ENCODE results near the gene PPL.
"Not testable (repeated sequence)": the region's sequence is repeated elsewhere in the genome, so short reads cannot be mapped to it uniquely, and the experiment has no call there.

DNA sequence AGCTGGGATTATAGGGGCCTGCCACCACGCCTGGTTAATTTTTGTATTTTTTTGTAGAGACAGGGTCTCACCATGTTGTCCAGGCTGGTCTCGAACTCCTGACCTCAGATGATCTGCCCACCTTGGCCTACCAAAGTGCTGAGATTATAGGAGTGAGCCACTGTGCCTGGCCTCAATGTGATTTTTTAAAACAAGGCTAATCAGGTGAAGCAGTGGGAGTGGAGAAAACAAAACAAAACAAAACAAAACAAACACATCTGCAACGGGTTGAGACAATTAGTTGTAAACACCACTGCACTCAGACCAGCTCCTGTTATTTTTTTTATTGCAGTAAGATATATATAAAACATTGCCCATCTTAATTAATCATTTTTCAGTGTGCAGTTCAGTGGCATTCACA lies 14.6 kb upstream of the PPL start:
- not testable (repeated sequence) for TF ChIP-seq YY1 (IDR thresholded peaks at IDR 0.05; ENCODE audit: insufficient read depth, insufficient read length); ZNF274 (IDR thresholded peaks at IDR 0.05; ENCODE audit: low read depth, low read length); SUZ12 (IDR thresholded peaks at IDR 0.05; ENCODE audit: extremely low read depth, insufficient read depth, insufficient read length)
